ENCODE data around the gene SAMD4B. TPM values are rescaled to one million over a fixed set of nuclear protein-coding genes. Genes with fewer than 3 reads are reported as not detected.

The SAMD4B gene
- total RNA-seq, 4 donors from 2014 or later = 60.7 to 102 (median 77.1) TPM

- no peak overlapping the region for H3K4me3 ChIP-seq
- intact Hi-C loops (cut with DNase I; ENCODE audit: low total_unique reads) (no loop called here), in situ Hi-C loops (cut with MboI; ENCODE audit: low pct_ligation_motif_present in 1 of 4, low pct_unique_long_range_greater_than_20kb in 1 of 4, low sequenced_read_pairs in 3 of 4) (no loop called here)
- H3K27ac ChIP-seq = no peak overlapping the region
- H3K36me3 ChIP-seq = peaks cover 0 to 13% (median 6%) of the 10 kb centered on the region in 4 donors
- DNase-seq = no peak
- H3K27me3 ChIP-seq = no peaks in the 10 kb centered on the region
- H3K4me1 ChIP-seq = peaks cover 5 to 23% (median 20%) of the 10 kb centered on the region in 4 donors
- 88 to 93% methylated on average over 3 to 5 of the region's 5 CpGs for WGBS, 2 donors (ENCODE audit: low coverage in 1 of 2)
- H3K9me3 ChIP-seq = no peaks in the 10 kb centered on the region
- TF ChIP-seq EP300 (IDR thresholded peaks at IDR 0.05; ENCODE audit: low read depth) (no peak), POLR2A (IDR thresholded peaks at IDR 0.05) (no peak), CTCF (IDR thresholded peaks at IDR 0.05) (no peak), POLR2AphosphoS5 (IDR thresholded peaks at IDR 0.05) (no peak)
These were observed 46.4 kb downstream of the SAMD4B start for GRCh38 chr19:39388657-39389056.

GRCh38 chr19:39389631-39390414, 47.6 kb downstream of the SAMD4B start:
- in situ Hi-C loops (cut with MboI; ENCODE audit: low pct_ligation_motif_present in 1 of 4, low pct_unique_long_range_greater_than_20kb in 1 of 4, low sequenced_read_pairs in 3 of 4) = loop anchor here in 1 of 4 donors (10.0 kb wide), 1 partner anchor 45 kb away; the partner anchor contains the start of gene SAMD4B
- Histone ChIP-seq H3K9me3 (no peaks in the 10 kb centered on the region), H3K4me3 (peak overlapping the region in 3 of 4 donors; percentile 71 to 95 (median 82)), H3K36me3 (peaks cover 0 to 17% (median 7%) of the 10 kb centered on the region in 4 donors), H3K27ac (peak overlapping the region; percentile 94 to 100 (median 98)), H3K4me1 (peaks cover 5 to 23% (median 20%) of the 10 kb centered on the region in 4 donors), H3K27me3 (no peaks in the 10 kb centered on the region)
- intact Hi-C loops (cut with DNase I; ENCODE audit: low total_unique reads) = no loop called here
- WGBS, 2 donors (ENCODE audit: low coverage in 1 of 2) = 73% methylated on average over 13 of the region's 13 CpGs; no CpG with 5 or more reads in 1 of the 2 donors
- TF ChIP-seq CTCF (IDR thresholded peaks at IDR 0.05) (no peak), EP300 (IDR thresholded peaks at IDR 0.05; ENCODE audit: low read depth) (no peak), POLR2A (IDR thresholded peaks at IDR 0.05) (no peak), POLR2AphosphoS5 (IDR thresholded peaks at IDR 0.05) (no peak)
- DNase-seq = no peak

- 0% methylated on average over 3 to 10 of the region's 10 CpGs for WGBS, 2 donors (ENCODE audit: low coverage in 1 of 2)
- Histone ChIP-seq H3K27me3 (no peaks in the 10 kb centered on the region), H3K9me3 (no peaks in the 10 kb centered on the region), H3K4me1 (peaks cover 5 to 23% (median 20%) of the 10 kb centered on the region in 4 donors), H3K4me3 (peak overlapping the region; percentile 71 to 100 (median 88)), H3K36me3 (peaks cover 0 to 19% (median 9%) of the 10 kb centered on the region in 4 donors), H3K27ac (peak overlapping the region; percentile 94 to 100 (median 98))
- DNase-seq = peak; percentile 79
- intact Hi-C loops (cut with DNase I; ENCODE audit: low total_unique reads) = no loop called here
- no peak for TF ChIP-seq POLR2A (IDR thresholded peaks at IDR 0.05)
- no peak for TF ChIP-seq EP300 (IDR thresholded peaks at IDR 0.05; ENCODE audit: low read depth)
- no peak for TF ChIP-seq CTCF (IDR thresholded peaks at IDR 0.05)
- TF ChIP-seq POLR2AphosphoS5 (IDR thresholded peaks at IDR 0.05) = no peak
- in situ Hi-C loops (cut with MboI; ENCODE audit: low pct_ligation_motif_present in 1 of 4, low pct_unique_long_range_greater_than_20kb in 1 of 4, low sequenced_read_pairs in 3 of 4) = loop anchor here in 1 of 4 donors (10.0 kb wide), 1 partner anchor 46 kb away; the partner anchor contains the start of gene SAMD4B
These were observed 48.2 kb downstream of the SAMD4B start for GRCh38 chr19:39390451-39390750.

- Histone ChIP-seq H3K36me3 (peaks cover 0 to 19% (median 9%) of the 10 kb centered on the region in 4 donors), H3K4me3 (peak within 1 kb of the TSS; percentile 71 to 100 (median 88)), H3K27ac (peak within 1 kb of the TSS; percentile 94 to 100 (median 98)), H3K9me3 (no peaks in the 10 kb centered on the region), H3K4me1 (peaks cover 5 to 23% (median 20%) of the 10 kb centered on the region in 4 donors), H3K27me3 (no peaks in the 10 kb centered on the region)
- in situ Hi-C loops (cut with MboI; ENCODE audit: low pct_ligation_motif_present in 1 of 4, low pct_unique_long_range_greater_than_20kb in 1 of 4, low sequenced_read_pairs in 3 of 4) (loop anchor here in 1 of 4 donors (10.0 kb wide), 1 partner anchor 46 kb away; the partner anchor contains the start of gene SAMD4B), intact Hi-C loops (cut with DNase I; ENCODE audit: low total_unique reads) (no loop called here)
- TF ChIP-seq POLR2AphosphoS5 (IDR thresholded peaks at IDR 0.05) = peak; percentile 94 to 98 (median 98)
- peak; percentile 95 for TF ChIP-seq POLR2A (IDR thresholded peaks at IDR 0.05)
- peak in 2 of 5 experiments; percentile 26 to 46 for TF ChIP-seq CTCF (IDR thresholded peaks at IDR 0.05)
- no peak for TF ChIP-seq EP300 (IDR thresholded peaks at IDR 0.05; ENCODE audit: low read depth)
- WGBS, 2 donors (ENCODE audit: low coverage in 1 of 2) = 0% methylated on average over 59 of the region's 60 CpGs; no CpG with 5 or more reads in 1 of the 2 donors
- DNase-seq = peak; percentile 97
These were observed 48.7 kb downstream of the SAMD4B start, which contains the start of the genes MED29 and PAF1 for GRCh38 chr19:39390751-39391437. MED29 (plus strand) TSS chr19:39391378; CDS start chr19:39391423, 45 bp downstream. PAF1 (minus strand) TSS chr19:39391106; CDS start chr19:39390864, 242 bp downstream.
